NCI-H1694 (cell line): ENCODE results near the gene RNF224.
"Not testable (repeated sequence)": the region's sequence is repeated elsewhere in the genome, so short reads cannot be mapped to it uniquely, and the experiment has no call there.

Source experiments
- DNase-seq: peaks from one replicate; lab custom pipeline; 2025; lab: John Stamatoyannopoulos, UW

The RNF224 gene

DNA sequence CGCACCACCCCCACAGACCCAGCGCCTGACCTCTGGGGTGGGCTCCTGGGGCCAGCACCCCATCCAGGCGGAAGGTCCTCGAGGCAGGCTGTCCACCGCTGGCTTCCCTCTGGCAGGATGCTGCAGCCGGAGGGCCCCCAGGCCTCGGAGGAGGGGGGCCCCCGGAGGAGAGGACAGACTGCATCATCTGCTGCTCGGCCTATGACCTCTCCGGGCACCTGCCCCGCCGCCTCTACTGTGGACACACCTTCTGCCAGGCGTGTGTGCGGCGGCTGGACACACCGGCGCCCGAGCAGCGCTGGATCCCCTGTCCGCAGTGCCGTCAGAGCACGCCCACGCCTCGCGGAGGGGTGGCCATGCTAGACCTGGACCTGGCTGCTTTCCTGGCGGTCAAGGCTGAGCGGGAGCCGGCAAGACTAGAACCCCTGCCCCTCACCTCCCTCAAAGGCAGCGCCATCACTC lies 1.2 kb downstream of the RNF224 start:
- DNase-seq, result no peak

DNA sequence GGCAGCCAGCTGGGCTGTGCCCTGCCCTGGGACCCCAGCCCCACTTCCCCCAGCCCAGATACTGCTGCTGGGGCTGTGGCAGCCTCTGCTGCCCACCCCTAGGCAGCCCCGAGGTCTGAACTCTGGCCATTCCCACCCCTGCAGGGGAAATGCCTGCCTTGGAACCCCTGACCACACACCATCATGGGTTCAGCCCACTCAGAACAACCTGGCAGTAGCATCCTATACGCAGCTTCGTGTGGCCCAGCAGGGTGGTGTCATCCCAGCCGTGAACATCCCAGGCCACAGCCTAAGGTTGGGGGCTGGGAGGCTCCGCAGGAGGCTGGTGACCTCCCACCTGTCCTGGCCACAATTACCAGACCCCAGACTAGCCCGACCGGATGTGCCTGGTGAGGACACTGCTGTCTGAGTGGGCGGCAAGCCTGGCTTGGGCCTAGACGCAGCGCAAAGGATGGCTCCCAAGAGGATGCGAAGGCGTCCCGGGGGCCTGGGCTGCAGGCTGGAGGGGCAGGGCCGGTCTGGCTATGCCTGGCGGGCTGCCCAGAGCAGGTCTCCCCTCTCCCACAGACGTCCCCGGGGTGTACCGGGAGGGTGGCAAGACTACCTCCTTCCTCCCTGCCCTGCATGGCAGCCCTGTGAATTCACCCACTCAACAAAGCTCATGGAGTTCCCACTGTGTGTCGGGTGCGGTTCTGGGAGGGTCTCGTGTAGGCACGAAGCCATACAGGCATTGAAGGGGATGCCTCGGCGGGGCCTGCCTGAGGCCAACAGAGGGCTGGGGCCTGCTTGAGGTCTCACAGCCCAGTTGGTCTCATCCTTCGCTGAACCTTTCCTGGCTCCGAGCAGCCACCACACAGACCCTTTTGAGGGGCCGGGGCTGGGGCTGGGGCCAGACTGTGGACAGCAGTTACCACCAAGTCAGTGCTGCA lies 1.9 kb downstream of the RNF224 start:
- DNase-seq, result no peak

DNA sequence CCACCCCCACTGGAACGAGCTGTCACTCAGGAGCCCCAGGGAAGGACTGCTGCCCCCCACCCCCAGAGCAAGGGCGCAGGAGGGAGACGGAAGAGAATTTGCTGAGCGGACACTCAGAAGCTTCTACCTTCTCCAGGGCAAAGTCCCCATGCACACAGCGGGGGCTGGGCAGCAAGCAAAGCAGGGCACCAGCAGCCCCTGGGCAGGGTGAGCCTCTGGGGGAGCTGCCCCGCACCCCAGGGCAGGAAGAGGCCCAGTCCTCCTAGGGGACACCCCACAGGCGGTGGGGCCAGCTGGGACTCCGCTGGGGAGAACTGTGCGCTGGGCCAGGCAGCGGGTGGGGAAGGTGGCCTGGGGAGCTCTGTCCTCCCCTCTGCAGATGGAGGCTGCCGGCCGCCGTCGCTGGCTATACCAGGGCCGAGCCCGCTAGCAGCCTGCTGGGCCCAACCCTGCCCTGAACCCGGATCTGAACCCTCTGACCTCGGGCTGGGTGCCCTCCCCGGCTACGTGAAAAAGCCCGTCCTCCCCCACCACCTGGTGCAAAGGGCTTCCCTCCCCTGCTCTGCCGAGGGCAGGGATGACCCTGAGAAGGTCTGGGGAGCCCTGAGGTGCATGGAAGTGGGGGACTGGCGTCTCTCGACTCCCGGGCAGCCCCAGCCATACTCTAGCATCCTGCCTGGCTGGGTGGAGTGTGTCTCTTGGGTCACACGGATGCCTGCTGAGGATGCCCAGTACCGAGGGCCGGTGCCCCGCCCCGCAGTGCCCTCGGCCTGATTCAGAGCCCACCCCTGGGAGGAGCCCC lies 2.8 kb downstream of the RNF224 start:
- DNase-seq, result no peak

DNA sequence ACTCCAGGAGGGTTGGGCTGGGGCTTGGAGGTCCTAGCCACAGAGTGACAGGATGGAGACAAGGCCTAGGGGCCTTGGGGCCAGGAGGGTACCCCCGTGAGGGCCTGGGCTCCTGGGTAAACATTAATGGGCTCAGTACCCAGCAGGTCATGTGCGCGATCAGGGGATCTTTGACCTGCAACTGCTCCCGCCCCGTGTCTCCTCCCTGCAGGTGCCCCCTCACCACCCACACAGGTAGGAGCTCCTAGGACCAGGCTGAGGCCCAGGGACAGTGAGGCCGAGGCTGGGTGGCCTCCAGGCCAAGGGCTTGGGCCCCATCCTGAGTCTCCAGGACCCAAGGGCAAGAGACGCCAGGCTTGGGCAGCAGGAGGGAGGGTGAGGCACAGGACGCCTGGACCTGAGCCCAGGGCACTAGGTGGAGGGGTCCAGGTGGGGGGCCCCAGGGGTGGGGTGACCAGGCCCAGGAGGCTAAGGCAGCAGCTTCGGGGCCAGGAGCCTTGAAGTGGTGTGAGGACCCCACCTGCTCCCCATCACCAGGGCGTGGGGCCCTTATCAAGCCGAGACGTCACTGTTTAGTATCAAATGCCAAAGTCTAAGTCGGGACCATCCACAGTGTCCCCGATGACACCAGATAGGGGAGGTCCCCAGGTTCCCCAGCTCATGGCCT lies 3.5 kb downstream of the RNF224 start, which contains the start of gene SLC34A3:
Gene SLC34A3 (plus strand): TSS at position 197 of the 667 bp plus-strand sequence. CDS start 802 bp downstream, outside the sequence.
- DNase-seq, result no peak

DNA sequence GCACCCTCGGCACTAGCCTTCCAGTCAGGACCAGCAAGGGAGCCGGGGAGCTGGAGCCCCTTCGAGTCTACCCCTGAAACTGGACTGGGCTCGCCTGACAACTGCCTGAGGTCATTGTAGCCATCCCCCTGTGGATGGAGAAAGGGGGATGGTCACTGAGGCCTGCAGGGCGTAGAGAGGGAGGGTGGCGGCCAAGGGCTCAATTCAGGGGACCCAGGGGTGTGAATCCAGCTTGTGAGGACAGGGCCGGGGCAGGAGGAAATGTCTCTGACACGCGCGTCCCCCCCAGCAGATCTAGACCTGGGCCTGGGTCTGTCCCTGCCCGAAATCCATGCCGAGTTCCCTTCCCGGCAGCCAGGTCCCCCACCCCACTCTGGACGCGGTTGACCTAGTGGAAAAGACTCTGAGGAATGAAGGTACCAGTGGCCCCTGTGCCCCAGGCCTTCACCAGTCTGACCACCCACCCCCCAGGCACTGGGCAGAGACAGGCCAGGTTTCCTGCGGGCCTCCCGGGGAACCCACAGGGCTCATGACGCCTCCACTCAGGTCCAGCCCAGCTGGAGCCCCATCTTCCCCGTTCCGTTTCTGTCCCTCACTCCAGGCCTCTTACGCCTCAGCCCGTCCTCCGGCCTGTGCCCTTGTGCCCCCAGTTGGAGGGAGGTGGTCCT lies 4.2 kb downstream of the RNF224 start:
- no peak for DNase-seq

DNA sequence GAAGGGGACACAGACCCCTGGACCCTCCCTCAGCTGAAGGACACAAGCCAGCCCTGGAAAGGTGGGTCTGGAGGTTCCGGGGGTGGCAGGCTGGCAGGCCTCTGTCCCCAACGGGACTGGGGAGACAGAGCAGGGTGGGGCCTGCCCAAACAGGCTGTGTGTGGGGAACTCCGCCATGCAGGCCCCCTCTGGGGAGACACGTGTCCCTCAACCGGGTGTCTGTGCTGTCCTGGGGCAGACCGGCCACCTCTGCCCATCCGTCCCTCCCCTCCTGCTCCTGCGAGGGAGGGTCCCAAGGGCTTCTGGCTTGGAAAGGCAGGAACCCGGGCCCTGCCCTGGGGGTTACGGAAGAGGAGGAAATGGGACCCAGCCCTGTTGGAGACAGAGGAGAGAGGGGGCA lies 4.8 kb downstream of the RNF224 start:
- no peak for DNase-seq

DNA sequence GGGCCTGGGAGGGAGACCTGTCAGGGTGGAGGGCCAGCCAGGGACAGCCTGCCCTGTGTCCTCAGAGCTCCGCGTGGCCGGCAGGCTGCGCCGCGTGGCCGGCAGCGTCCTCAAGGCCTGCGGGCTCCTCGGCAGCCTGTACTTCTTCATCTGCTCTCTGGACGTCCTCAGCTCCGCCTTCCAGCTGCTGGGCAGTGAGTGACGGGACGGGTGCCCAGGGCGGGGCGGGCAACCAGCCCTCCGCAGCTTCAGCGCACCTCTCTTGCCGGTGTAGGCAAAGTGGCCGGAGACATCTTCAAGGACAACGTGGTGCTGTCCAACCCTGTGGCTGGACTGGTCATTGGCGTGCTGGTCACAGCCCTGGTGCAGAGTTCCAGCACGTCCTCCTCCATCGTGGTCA lies 5.2 kb downstream of the RNF224 start:
- DNase-seq, result no peak

DNA sequence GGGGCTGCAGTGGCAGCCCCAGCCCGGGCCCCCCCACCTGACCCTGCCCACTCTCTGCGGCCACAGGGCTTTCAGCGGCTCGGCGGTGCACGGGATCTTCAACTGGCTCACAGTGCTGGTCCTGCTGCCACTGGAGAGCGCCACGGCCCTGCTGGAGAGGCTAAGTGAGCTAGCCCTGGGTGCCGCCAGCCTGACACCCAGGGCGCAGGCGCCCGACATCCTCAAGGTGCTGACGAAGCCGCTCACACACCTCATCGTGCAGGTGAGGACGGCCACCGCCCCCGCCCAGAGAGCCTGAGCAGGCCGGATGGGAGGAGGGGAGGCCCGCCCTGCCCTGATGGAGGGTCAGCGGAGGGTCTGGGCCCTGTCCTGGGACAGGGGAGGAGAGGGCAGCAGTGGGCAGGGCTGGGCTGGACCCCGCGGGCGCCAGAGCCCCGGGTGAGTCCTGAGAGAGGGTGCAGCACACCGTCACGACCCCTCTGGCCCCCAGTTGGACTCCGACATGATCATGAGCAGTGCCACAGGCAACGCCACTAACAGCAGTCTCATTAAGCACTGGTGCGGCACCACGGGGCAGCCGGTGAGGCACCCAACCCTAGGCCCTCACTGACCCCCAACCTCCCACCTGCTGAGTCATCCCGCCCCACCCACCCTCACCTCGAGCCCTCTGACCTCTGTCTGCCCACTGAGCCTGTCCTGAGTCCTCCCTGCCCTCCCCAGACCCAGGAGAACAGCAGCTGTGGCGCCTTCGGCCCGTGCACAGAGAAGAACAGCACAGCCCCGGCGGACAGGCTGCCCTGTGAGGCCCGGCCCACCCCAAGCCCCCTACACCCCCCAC lies 6.1 kb downstream of the RNF224 start:
- no peak for DNase-seq

DNA sequence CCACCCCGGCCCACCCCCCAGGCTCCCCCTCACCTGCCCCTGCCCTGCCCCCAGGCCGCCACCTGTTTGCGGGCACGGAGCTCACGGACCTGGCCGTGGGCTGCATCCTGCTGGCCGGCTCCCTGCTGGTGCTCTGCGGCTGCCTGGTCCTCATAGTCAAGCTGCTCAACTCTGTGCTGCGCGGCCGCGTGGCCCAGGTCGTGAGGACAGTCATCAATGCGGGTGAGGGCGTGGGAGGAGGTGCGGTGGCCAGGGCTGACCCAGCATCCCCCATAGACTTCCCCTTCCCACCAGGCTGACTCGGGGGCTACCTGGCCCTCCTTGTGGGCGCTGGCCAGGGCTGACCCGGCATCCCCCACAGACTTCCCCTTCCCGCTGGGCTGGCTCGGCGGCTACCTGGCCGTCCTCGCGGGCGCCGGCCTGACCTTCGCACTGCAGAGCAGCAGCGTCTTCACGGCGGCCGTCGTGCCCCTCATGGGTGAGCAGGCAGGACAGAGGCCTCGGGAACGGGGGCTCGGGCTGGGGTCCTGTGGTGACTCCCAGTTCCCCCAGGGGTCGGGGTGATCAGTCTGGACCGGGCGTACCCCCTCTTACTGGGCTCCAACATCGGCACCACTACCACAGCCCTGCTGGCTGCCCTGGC lies 6.9 kb downstream of the RNF224 start:
- no peak for DNase-seq

DNA sequence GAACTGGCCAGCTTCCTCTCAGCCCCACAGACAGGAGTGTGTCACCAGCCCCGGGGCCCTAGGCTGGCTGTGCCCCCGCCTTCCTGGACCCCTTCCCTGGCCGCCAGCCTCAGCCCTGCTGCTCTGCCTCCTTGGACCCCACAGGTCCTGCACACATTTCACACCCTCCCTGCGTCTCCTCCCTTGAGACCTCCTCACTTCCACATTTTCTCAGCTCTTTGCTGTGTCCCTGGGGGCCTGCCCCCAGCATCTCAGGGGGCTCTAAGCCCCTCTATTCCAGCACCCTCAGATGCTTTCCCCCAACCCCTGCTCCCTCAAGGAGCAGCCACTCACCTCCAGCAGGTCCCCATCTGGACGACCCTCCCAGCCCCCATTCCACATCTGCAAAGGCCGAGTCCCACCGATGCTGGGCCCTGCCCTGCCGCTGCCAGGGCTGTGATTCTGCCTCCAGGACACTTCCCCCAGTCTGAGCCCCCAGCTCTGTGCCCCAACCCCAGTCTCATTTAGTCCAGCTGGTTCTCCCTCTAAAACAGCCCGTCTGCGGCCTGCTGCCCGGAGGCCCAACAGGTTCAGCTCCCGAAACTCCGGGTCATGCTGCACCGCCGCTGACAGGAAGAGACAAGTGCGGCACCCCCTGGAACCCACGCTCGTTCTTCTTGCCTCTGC lies 7.6 kb downstream of the RNF224 start:
- DNase-seq, result no peak

DNA sequence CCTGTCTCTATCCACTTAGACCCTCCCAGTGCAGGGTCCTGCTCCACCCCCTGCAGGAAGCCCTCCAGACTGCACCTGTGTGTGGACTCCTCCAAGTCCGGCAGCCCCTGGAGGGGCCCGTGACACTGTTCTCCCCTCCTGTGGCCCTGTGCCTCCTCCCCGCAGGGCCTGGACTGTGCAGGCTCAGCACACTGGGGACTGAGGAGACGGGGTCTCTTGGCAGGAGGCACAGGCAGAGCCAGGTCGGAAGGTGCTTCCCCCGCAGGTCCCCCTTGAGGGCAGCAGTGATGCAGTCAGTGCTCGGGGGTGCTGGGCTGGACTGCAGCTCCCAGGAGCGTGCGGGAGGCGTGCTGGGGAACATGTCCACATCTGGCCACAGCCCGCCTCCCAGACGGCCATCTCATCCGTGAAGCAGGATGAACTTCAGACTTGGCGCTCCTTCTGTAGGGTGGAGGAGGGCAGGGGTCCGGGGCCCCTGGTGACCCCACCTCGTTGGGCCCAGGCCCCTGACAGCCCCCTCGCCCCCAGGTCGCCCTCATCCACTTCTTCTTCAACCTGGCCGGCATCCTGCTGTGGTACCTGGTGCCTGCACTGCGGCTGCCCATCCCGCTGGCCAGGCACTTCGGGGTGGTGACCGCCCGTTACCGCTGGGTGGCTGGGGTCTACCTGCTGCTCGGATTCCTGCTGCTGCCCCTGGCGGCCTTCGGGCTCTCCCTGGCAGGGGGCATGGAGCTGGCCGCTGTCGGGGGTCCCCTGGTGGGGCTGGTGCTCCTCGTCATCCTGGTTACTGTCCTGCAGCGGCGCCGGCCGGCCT lies 8.3 kb downstream of the RNF224 start:
- DNase-seq, result no peak

DNA sequence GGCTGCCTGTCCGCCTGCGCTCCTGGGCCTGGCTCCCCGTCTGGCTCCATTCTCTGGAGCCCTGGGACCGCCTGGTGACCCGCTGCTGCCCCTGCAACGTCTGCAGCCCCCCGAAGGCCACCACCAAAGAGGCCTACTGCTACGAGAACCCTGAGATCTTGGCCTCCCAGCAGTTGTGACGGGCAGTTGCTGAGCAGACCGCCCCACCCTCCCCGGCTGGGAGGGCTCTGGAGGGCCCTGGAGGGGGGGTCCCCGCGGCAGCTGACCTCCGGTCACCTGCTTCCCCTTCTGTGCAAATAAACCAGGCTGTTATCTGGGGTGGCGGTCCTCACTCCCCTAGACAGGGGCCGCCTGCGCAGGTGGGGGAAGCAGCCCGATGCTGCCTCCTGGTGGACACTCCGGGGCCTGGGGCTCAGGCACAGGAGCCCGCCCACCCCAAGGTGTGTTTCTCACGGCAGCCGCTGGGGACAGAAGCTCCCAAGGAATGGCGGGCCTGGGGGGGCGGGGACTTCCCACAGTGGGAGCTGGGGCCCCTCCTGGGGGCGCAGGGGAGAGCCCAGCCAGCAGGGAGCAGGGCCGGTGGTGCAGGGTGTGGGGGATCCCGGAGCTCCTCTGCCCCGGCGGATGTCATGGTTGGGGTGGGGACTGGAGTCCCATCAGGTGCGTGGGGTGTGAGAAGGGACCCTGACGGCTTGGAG lies 9.1 kb downstream of the RNF224 start:
- DNase-seq, result peak; percentile 54

DNA sequence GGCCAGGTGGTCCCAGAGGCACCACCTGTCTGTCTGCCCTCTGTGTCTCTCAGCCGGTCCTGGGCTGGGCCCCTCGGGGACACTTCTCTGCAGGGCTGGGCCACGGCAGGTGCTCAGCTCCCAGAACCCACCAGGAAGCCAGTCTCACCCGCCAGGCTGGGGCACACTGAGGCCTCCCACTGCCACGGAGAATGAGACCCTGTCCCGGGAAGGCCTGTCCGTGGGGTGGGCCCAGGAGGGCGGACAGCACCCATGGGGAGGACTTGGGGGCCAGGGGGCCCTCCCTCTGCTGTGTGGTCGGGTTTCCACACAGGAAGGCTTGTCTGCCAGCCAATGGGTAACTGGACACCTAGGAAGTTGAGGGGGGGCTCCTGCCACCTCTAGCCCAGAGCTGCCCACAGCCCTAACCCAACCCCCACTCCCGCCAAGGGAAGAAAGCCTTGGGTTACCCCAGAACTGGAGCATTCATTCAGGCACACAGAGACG lies 9.7 kb downstream of the RNF224 start:
- DNase-seq, result no peak

DNA sequence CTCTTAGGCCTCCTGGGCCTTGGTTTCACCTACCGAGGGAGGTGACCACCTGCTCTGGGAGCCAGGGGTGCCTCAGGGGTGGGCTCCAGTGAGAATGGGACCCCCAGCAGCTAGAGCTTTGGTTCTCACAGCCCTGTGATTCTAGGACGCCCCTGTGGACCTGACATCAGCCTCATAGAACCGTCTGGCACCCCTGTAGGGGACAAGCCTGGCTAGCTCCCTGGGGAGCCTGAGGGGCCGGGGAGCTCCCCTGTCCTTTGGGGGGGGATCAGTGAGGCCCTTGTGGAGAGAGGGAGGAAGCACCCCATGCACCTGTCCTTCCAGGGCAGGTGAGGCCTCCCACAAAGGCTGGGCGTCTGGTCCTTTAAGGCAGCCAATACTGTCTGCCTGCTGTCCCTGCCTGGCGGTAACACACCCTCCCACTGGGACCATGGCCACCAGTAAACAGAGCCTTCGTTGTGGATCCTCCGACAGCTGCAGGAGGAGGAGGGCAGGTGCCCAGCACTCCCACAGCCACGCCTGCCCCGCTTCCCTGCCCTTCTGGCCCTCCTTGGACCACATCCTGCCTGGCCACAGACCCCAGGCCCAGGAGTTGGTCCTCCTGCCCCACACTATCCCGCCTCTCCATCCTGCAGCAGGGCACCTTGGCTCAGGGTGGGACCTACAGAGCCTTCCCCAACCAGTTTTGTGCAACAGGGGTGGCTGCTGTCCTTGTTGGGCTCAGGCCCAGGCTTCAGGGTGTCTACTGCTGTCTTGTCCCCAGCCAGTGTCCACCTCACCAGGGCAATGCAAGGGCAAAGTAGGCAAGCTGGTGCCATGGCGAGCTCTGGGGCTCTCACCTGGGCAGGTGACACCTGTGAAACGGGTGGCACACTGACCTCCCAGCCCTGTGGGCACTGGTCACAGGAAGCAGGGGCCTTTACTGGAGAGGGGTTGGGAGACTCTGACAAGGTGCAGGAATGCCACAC lies 10.7 kb downstream of the RNF224 start:
- no peak for DNase-seq

DNA sequence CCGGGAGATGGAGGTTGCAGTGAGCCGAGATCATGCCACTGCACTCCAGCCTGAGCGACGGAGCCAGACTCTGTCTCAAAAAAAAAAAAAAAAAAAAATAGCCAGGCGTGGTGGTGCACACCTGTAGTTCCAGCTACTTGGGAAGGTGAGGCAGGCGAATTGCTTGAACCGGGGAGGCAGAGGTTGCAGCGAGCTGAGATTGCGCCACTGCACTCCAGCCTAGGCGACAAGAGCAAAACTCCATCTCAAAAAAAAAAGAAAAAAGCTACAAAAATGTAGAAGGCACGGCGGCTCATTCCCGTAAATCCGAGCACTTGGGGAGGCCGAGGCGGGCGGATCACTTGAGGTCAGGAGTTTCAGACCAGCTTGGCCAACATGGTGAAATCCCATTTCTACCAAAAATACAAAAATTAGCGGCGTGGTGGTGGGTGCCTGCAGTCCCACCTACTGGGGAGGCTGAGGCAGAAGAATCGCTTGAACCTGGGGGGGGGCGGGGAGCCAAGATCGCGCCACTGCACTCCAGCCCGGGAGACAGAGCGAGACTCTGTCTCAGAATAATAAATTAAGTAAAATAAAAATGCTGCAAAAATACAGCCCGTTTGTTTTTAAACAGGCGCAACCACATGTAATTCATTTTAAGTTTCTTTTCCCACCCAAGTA lies 12.4 kb downstream of the RNF224 start:
- DNase-seq, result not testable (repeated sequence)

DNA sequence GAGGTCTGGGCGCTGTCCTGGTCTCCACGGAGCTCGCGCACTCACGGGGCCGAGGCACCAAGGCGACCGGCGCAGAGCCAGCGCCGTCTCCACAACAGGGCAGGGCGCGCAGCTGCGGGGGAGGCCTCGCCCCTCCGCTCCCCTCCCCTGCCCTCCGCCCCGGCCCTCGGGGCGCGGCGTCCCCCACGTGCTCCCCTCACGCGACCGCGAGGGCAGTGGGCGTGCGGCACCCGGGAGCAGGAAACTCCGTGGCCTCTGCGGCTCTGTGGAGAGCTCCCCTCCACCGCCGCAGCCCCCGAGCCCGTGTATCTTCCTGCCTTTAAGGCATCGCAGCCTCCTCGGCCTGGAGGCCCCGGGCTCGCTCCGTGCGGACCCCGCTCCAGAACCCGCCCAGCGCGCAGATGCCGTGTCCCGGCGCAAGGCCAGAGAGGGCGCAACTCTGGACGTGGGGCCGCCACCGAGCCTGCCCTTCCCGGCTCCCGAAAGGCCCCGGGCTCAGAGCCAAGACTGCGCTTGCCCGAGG lies 13.1 kb downstream of the RNF224 start:
- peak; percentile 28 for DNase-seq
